SU-DHL-6 (cell line): Measurements from ENCODE around the gene LDB1.

Source experiments
- H2AFZ ChIP-seq: fragments of 200-600 bp; sonication (generic); 2 replicates; pipeline ENCODE4 v1.6.1; 2014; ENCODE audit warnings: low read depth, mild to moderate bottlenecking, moderate library complexity, mixed read lengths, antibody characterized with exemption, low read length; ENCODE audit not compliant: severe bottlenecking
- H3F3A ChIP-seq: fragments of 200-600 bp; shearing (Covaris generic); 2 replicates; pipeline ENCODE4 v1.6.0; 2016; ENCODE audit warnings: antibody characterized with exemption, mild to moderate bottlenecking; ENCODE audit not compliant: insufficient read depth
- H3K27ac ChIP-seq: fragments of 200-600 bp; sonication (generic); 2 replicates; pipeline ENCODE4 v1.5.1; 2016; ENCODE audit warnings: low read depth, mild to moderate bottlenecking, low read length, moderate library complexity, mixed read lengths
- H3K27me3 ChIP-seq: fragments of 200-600 bp; sonication (generic), shearing (Covaris generic); 2 replicates; pipeline ENCODE4 v1.6.0; 2014; ENCODE audit warnings: mild to moderate bottlenecking, low read length
- H3K36me3 ChIP-seq: fragments of 200-600 bp; sonication (generic); 2 replicates; pipeline ENCODE4 v1.6.1; 2014; ENCODE audit warnings: mild to moderate bottlenecking, low read length, mixed read lengths
- H3K4me2 ChIP-seq: fragments of 300-600, 200-600 bp; shearing (Covaris generic), sonication (generic); 2 replicates; pipeline ENCODE4 v1.6.0; 2014; ENCODE audit warnings: low read length, low read depth, mild to moderate bottlenecking; ENCODE audit not compliant: poor library complexity, severe bottlenecking
- H3K4me3 ChIP-seq: fragments of 200-600 bp; sonication (generic); 2 replicates; pipeline ENCODE4 v1.5.1; 2014; ENCODE audit warnings: antibody characterized with exemption, low read length, mild to moderate bottlenecking, mixed read lengths; ENCODE audit not compliant: insufficient read depth, poor library complexity, severe bottlenecking
- H3K79me2 ChIP-seq: fragments of 200-600 bp; sonication (generic); 2 replicates; pipeline ENCODE4 v1.6.1; 2014; ENCODE audit warnings: mild to moderate bottlenecking, low read length, moderate library complexity; ENCODE audit not compliant: insufficient read depth
- H3K9ac ChIP-seq: fragments of 200-600 bp; sonication (generic); 2 replicates; pipeline ENCODE4 v1.7.0; 2014; ENCODE audit warnings: mild to moderate bottlenecking, low read length
- H3K9me2 ChIP-seq: fragments of 200-600 bp; sonication (generic); replicated peaks from 2 replicates; pipeline ENCODE4 v1.6.1; 2014; ENCODE audit warnings: low read length; ENCODE audit not compliant: insufficient read depth
- H3K9me3 ChIP-seq: fragments of 200-600 bp; sonication (generic); 2 replicates; pipeline ENCODE4 v1.6.1; 2014; ENCODE audit warnings: low read length, mixed read lengths; ENCODE audit not compliant: insufficient read depth
- H4K20me1 ChIP-seq: fragments of 200-600 bp; sonication (generic); 2 replicates; pipeline ENCODE4 v1.6.1; 2014; ENCODE audit warnings: low read depth, mild to moderate bottlenecking, antibody characterized with exemption, low read length, moderate library complexity, mixed read lengths
- CTCF ChIP-seq: fragments of 200-600 bp; sonication (generic); IDR thresholded peaks from one replicate; pipeline ENCODE4 v1.5.1; 2017; ENCODE audit warnings: antibody characterized with exemption, mild to moderate bottlenecking, low read length, moderate library complexity; ENCODE audit not compliant: insufficient read depth, poor library complexity, severe bottlenecking
- EZH2phosphoT487 ChIP-seq: fragments of 200-600 bp; sonication (generic), shearing (Covaris generic); conservative IDR thresholded peaks from 2 replicates; pipeline ENCODE4 v1.6.1; 2018; ENCODE audit warnings: mild to moderate bottlenecking, antibody characterized with exemption, low read length, moderate library complexity, mixed read lengths

The LDB1 gene

DNA sequence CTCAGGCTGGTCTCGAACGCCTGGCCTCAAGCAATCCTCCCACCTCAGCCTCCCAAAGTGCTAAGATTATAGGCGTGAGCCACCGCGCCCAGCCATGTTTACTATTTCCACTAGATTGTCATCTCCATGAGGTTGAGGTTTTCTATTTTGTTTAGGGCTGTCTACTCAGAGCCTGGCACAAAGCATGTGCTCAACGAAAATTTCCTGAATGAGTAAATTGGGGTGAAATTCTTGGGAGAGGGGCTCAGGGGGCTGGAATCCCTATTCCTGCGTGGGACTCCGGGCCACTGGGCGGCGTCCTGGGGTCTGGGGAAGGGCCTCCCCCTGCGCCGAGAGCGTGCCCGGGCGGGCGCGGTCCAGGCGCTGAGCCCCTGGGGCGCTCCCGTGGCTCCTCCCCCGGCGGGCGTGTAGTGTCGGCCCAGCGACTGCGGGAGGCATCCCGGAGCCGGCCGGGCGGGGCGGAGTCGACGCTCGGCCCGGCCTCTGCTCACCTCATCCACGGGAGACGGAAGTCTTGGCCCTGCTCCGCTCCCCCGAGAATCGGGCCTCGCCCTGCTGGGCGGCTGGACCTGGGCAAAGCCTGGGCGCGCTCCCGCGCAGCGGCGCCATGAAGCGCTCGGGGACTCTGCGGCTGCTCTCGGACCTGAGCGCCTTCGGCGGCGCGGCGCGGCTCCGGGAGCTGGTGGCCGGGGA is 55.2 kb downstream of the LDB1 start, which contains the start of gene HPS6:
Gene HPS6 (plus strand): TSS at position 482 of the 693 bp plus-strand sequence. CDS start 126 bp downstream, at position 608.
- H3K4me3 ChIP-seq: peak within 1 kb of the TSS; percentile 92
- H3K27me3 ChIP-seq: no peaks in the 10 kb centered on the region
- no peaks in the 10 kb centered on the region for H3K9me2 ChIP-seq
- H3K79me2 ChIP-seq: peaks cover 13% of the 10 kb centered on the region
- no peak for TF ChIP-seq CTCF
- TF ChIP-seq EZH2phosphoT487: no peak
- no peaks in the 10 kb centered on the region for H3K9me3 ChIP-seq
- H3F3A ChIP-seq: peaks cover 5% of the 10 kb centered on the region; the same call in 1 of the 2 replicates
- H2AFZ ChIP-seq: peak within 1 kb of the TSS; percentile 98
- H3K9ac ChIP-seq: peak within 1 kb of the TSS; percentile 95
- H3K36me3 ChIP-seq: no peaks in the 10 kb centered on the region
- H3K4me2 ChIP-seq: peak within 1 kb of the TSS; percentile 62
- no peaks in the 10 kb centered on the region; the same call in 1 of the 2 replicates for H4K20me1 ChIP-seq
- peak within 1 kb of the TSS; percentile 34 for H3K27ac ChIP-seq

GRCh38 chr10:102064503-102064867 is 55.7 kb downstream of the LDB1 start:
- Histone ChIP-seq H3K9ac (peak overlapping the region; percentile 95), H2AFZ (peak overlapping the region; percentile 98), H3K79me2 (peaks cover 13% of the 10 kb centered on the region), H3K4me2 (peak overlapping the region; percentile 62), H3K9me2 (no peaks in the 10 kb centered on the region), H3F3A (peaks cover 5% of the 10 kb centered on the region; the same call in 1 of the 2 replicates), H3K9me3 (no peaks in the 10 kb centered on the region), H3K4me3 (peak overlapping the region; percentile 92), H3K36me3 (no peaks in the 10 kb centered on the region), H4K20me1 (no peaks in the 10 kb centered on the region; the same call in 1 of the 2 replicates), H3K27me3 (no peaks in the 10 kb centered on the region), H3K27ac (no peak overlapping the region)
- TF ChIP-seq CTCF: no peak
- no peak for TF ChIP-seq EZH2phosphoT487

DNA sequence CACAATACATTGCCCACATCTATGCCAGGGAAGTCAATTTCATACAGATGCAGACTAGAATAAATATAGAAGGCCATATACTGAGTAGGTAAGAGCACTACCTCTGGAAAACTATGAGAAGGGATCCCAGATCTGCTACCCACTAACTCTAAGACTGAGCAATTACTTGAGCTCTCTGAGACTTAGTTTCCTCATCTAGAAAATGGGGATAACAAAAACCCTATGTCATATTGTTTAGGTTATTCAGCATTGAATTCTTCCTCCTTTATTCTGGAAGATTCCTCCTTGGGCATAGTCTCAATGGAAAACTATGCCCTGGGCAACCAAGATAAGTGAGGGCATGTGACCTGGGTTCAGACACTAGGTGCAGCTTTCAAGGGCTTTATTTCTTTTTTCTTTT is 60.2 kb downstream of the LDB1 start:
- no peaks in the 10 kb centered on the region for H3K27me3 ChIP-seq
- no peaks in the 10 kb centered on the region for H3K36me3 ChIP-seq
- peaks cover 6% of the 10 kb centered on the region for H3K79me2 ChIP-seq
- no peak for TF ChIP-seq CTCF
- TF ChIP-seq EZH2phosphoT487: no peak
- no peaks in the 10 kb centered on the region for H3K9me3 ChIP-seq
- no peaks in the 10 kb centered on the region for H4K20me1 ChIP-seq
- H3K4me3 ChIP-seq: no peak overlapping the region
- no peak overlapping the region for H3K9ac ChIP-seq
- no peak overlapping the region for H3K27ac ChIP-seq
- H2AFZ ChIP-seq: no peak overlapping the region
- peaks cover 5% of the 10 kb centered on the region; the same call in 1 of the 2 replicates for H3F3A ChIP-seq
- H3K9me2 ChIP-seq: no peaks in the 10 kb centered on the region
- no peak overlapping the region for H3K4me2 ChIP-seq
